ENCODE data around the gene CACNA2D4. TPM values are rescaled to one million over a fixed set of nuclear protein-coding genes. Genes with fewer than 3 reads are reported as not detected.

The CACNA2D4 gene
- total RNA-seq, 4 donors from 2014 or later: 0.84 to 3.8 (median 3.4) TPM

DNA sequence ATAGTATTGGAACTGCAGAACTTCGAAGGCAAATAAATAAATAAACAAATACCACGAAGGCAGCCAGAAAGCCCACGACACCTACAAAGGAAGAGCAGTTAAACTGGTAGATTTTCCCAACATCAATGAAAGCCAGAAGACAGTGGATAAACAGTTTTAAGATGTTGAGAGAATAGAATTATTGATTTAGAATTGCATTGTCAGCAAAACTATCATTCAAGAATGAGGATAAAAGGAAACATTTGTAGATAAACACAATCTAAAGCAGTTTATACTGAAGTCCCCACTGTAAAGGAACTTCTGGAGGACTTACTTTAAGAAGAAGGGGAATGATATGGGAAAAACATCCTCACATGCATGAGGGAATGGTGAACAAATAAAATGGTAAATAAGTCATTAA is 29.5 kb downstream of the CACNA2D4 start:
- H3K9me3 ChIP-seq: peaks cover 0 to 19% (median 8%) of the 10 kb centered on the region in 4 donors
- H3K4me3 ChIP-seq: no peak overlapping the region
- no peak overlapping the region for H3K27ac ChIP-seq (replicated peaks in 1 of 4)
- H3K4me1 ChIP-seq: no peaks in the 10 kb centered on the region
- no peaks in the 10 kb centered on the region for H3K27me3 ChIP-seq
- DNase-seq (ENCODE audit: extremely low spot score): no peak
- 84% methylated on average over 3 of the region's 3 CpGs for WGBS
- H3K36me3 ChIP-seq: no peaks in the 10 kb centered on the region
- TF ChIP-seq POLR2AphosphoS5 (IDR thresholded peaks at IDR 0.05) (no peak), POLR2A (IDR thresholded peaks at IDR 0.05; ENCODE audit: low read depth) (no peak), EP300 (IDR thresholded peaks at IDR 0.05) (no peak)
- TF ChIP-seq, protein P1, sequence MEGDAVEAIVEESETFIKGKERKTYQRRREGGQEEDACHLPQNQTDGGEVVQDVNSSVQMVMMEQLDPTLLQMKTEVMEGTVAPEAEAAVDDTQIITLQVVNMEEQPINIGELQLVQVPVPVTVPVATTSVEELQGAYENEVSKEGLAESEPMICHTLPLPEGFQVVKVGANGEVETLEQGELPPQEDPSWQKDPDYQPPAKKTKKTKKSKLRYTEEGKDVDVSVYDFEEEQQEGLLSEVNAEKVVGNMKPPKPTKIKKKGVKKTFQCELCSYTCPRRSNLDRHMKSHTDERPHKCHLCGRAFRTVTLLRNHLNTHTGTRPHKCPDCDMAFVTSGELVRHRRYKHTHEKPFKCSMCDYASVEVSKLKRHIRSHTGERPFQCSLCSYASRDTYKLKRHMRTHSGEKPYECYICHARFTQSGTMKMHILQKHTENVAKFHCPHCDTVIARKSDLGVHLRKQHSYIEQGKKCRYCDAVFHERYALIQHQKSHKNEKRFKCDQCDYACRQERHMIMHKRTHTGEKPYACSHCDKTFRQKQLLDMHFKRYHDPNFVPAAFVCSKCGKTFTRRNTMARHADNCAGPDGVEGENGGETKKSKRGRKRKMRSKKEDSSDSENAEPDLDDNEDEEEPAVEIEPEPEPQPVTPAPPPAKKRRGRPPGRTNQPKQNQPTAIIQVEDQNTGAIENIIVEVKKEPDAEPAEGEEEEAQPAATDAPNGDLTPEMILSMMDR (IDR thresholded peaks at IDR 0.05): no peak
- intact Hi-C loops (cut with DNase I): no loop called here

DNA sequence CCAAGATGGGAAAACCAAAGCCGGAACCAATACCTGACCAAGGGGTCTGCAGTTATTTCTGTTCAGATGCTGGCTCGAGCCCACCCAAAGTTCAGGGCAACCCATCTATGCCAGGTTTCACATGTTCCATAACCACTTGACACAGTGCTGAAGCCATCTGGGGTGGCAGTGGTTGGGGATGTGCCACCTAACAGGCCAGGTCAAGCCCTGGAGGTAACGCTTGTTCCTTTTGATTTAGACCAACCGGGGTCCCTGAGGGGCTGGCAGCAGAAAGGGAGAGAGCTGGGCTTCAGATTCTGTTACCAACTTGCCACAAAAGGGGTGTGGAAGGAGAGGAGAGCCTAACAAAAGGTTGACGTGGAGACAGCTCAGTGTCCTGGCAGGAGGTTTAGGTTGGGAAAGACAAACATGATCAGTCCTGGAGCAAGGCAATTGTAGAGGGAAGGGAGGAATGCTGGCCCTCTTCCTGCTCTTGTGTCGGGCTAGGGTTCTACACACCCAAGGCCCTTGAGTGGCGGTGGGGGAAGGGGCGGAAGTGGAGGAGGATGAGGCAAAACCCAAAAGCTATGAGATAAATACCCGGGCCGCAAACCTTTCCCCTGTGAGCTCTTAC is 31.9 kb downstream of the CACNA2D4 start:
- peak; percentile 64 for DNase-seq (ENCODE audit: extremely low spot score)
- Histone ChIP-seq H3K4me3 (no peak overlapping the region), H3K9me3 (peaks cover 0 to 7% (median 2%) of the 10 kb centered on the region in 4 donors), H3K36me3 (no peaks in the 10 kb centered on the region), H3K27ac (replicated peaks in 1 of 4) (no peak overlapping the region), H3K4me1 (no peaks in the 10 kb centered on the region), H3K27me3 (no peaks in the 10 kb centered on the region)
- intact Hi-C loops (cut with DNase I): no loop called here
- WGBS: 91% methylated on average over 10 of the region's 10 CpGs
- TF ChIP-seq, protein P1 (IDR thresholded peaks at IDR 0.05): no peak
- TF ChIP-seq POLR2AphosphoS5 (IDR thresholded peaks at IDR 0.05) (no peak), EP300 (IDR thresholded peaks at IDR 0.05) (no peak), POLR2A (IDR thresholded peaks at IDR 0.05; ENCODE audit: low read depth) (no peak)

DNA sequence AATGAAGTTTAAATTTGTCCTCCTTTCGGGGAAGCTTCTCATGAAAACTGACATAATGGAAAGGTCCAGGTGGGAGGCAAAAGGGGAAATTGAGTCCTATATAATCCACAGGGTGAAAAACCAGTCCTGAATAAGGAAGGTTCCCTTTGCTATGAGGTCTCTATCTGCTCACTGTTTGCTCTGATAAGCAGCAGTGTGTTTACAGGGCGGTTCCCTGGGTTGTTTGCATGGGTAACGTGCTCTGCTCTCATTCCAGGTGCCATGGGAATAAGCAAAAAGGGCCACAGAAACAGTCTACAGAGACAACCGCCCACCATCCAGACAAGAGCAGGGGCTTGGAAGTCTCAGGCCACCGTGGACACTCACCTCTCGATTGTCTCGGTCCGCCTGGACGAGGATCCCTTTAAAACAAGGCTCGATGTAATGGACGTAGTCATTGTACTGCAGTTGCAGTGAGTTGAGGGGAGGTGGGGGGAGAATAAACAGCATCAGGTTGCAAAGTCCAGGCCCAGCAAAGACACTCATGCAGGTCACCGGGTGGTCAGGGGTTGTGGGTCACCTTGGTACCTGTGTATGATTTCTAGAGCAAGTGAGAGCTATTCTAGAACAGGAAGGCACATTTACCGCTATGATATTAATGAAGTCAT is 32.7 kb downstream of the CACNA2D4 start:
- Histone ChIP-seq H3K27ac (replicated peaks in 1 of 4) (no peak overlapping the region), H3K36me3 (no peaks in the 10 kb centered on the region), H3K27me3 (no peaks in the 10 kb centered on the region), H3K4me3 (no peak overlapping the region), H3K4me1 (no peaks in the 10 kb centered on the region), H3K9me3 (no peaks in the 10 kb centered on the region)
- TF ChIP-seq POLR2A (IDR thresholded peaks at IDR 0.05; ENCODE audit: low read depth) (no peak), POLR2AphosphoS5 (IDR thresholded peaks at IDR 0.05) (no peak), EP300 (IDR thresholded peaks at IDR 0.05) (no peak)
- TF ChIP-seq, protein P1 (IDR thresholded peaks at IDR 0.05): no peak
- 88% methylated on average over 13 of the region's 13 CpGs for WGBS
- intact Hi-C loops (cut with DNase I): no loop called here
- peak; percentile 64 for DNase-seq (ENCODE audit: extremely low spot score)

DNA sequence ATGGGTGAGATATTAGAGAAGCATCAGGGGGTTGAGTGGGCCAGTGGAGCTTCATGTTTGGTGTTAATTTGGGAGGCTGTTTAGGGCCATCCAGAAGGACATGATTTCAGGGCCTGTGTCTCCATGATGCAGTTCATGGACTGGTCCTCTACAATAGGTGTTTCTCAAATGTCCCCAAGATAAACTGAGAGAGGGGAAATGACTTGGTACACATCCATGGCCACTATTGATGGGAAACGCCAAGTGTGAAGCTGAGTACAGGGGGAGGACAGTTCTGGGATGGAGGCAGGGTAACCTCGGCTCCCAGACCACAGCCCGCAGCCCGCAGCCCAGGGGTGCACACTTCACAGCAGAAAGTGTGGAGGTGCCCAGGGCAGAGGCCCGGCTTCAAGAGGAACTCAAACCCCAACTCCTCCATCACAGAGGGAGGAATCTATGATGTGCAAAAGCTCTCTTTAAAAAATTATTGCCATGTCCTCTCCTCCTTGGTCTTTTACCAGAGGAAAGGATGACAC is 33.3 kb downstream of the CACNA2D4 start:
- peak; percentile 74 for DNase-seq (ENCODE audit: extremely low spot score)
- TF ChIP-seq POLR2AphosphoS5 (IDR thresholded peaks at IDR 0.05) (no peak), POLR2A (IDR thresholded peaks at IDR 0.05; ENCODE audit: low read depth) (no peak), EP300 (IDR thresholded peaks at IDR 0.05) (no peak)
- intact Hi-C loops (cut with DNase I): no loop called here
- H3K36me3 ChIP-seq: no peaks in the 10 kb centered on the region
- H3K9me3 ChIP-seq: no peaks in the 10 kb centered on the region
- no peak overlapping the region for H3K4me3 ChIP-seq
- H3K27me3 ChIP-seq: no peaks in the 10 kb centered on the region
- WGBS: 90% methylated on average over 2 of the region's 5 CpGs
- H3K4me1 ChIP-seq: no peaks in the 10 kb centered on the region
- H3K27ac ChIP-seq (replicated peaks in 1 of 4): no peak overlapping the region

DNA sequence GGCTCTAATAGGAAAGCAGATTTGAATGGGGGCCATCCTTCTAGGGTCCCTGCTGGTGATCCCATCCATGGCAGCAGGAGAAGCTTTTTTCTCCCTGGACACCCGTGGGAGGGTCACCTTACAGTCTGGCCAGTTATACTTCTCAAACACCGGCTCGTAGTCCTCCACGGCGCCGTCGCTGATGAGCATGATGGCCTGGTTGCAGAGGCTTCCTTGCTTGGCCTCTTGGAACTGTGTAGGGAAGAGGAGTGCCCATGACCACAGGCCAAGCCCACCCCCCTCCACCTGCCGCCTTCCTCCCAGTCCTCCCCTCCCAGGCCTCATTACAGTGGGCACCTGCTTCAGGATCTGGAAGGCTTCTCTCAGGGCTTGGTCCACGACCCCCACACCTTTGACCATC is 33.8 kb downstream of the CACNA2D4 start:
- 98% methylated on average over 9 of the region's 9 CpGs for WGBS
- Histone ChIP-seq H3K36me3 (no peaks in the 10 kb centered on the region), H3K9me3 (no peaks in the 10 kb centered on the region), H3K27me3 (no peaks in the 10 kb centered on the region), H3K27ac (replicated peaks in 1 of 4) (no peak overlapping the region), H3K4me1 (no peaks in the 10 kb centered on the region), H3K4me3 (no peak overlapping the region)
- intact Hi-C loops (cut with DNase I): no loop called here
- TF ChIP-seq POLR2A (IDR thresholded peaks at IDR 0.05; ENCODE audit: low read depth): no peak
- TF ChIP-seq POLR2AphosphoS5 (IDR thresholded peaks at IDR 0.05): no peak
- TF ChIP-seq, protein P1 (IDR thresholded peaks at IDR 0.05): no peak
- no peak for TF ChIP-seq EP300 (IDR thresholded peaks at IDR 0.05)
- no peak for DNase-seq (ENCODE audit: extremely low spot score)

Data from esophagus muscularis mucosa (tissue), 4 donors.